Neural cell (in vitro differentiated cells): ENCODE data around the gene ANKRD52. TPM values are rescaled to one million over a fixed set of nuclear protein-coding genes. Genes with fewer than 3 reads are reported as not detected.
"Not testable (repeated sequence)": the region's sequence is repeated elsewhere in the genome, so short reads cannot be mapped to it uniquely, and the experiment has no call there.

Experiments
- H2AFZ ChIP-seq: fragments of 200-600, 300-800 bp; sonication (generic), shearing (Covaris generic); 2 replicates; pipeline ENCODE4 v1.6.0; 2014; ENCODE audit warnings: low read depth, mild to moderate bottlenecking, antibody characterized with exemption, low read length, moderate library complexity
- H3F3A ChIP-seq: fragments of 200-600 bp; shearing (Covaris generic); 2 replicates; pipeline ENCODE4 v1.6.1; 2016; ENCODE audit warnings: mild to moderate bottlenecking, moderate library complexity, mixed read lengths, antibody characterized with exemption, low read length; ENCODE audit not compliant: insufficient read depth, poor library complexity, severe bottlenecking
- H3K27ac ChIP-seq: fragments of 200-600, 300-800 bp; sonication (generic), shearing (Covaris generic); 2 replicates; pipeline ENCODE4 v1.5.1; 2014; ENCODE audit warnings: mild to moderate bottlenecking, low read length, moderate library complexity
- H3K27me3 ChIP-seq: fragments of 300-800, 200-600 bp; sonication (generic), shearing (Covaris generic); 2 replicates; pipeline ENCODE4 v1.6.0; 2014; ENCODE audit warnings: mild to moderate bottlenecking, low read depth, low read length, moderate library complexity; ENCODE audit not compliant: insufficient read depth
- H3K36me3 ChIP-seq: fragments of 300-800, 200-600 bp; sonication (generic), shearing (Covaris generic); 2 replicates; pipeline ENCODE4 v1.5.1; 2014; ENCODE audit warnings: mild to moderate bottlenecking, antibody characterized with exemption, low read length, moderate library complexity; ENCODE audit not compliant: insufficient read depth
- H3K4me2 ChIP-seq: fragments of 300-800, 200-600 bp; sonication (generic), shearing (Covaris generic); 2 replicates; pipeline ENCODE4 v1.6.0; 2014; ENCODE audit warnings: mild to moderate bottlenecking, low read length
- H3K4me3 ChIP-seq: fragments of 300-800, 200-600 bp; sonication (generic), shearing (Covaris generic); 2 replicates; pipeline ENCODE4 v1.5.1; 2014; ENCODE audit warnings: mild to moderate bottlenecking, low read length, moderate library complexity
- H3K79me2 ChIP-seq: fragments of 200-600 bp; shearing (Covaris generic); replicated peaks from 2 replicates; pipeline ENCODE4 v1.6.0; 2014; ENCODE audit warnings: mild to moderate bottlenecking, low read length, moderate library complexity; ENCODE audit not compliant: insufficient read depth
- H3K9ac ChIP-seq: fragments of 300-800, 200-600 bp; sonication (generic), shearing (Covaris generic); 2 replicates; pipeline ENCODE4 v1.6.1; 2016; ENCODE audit warnings: mild to moderate bottlenecking, low read length, mixed read lengths
- H3K9me2 ChIP-seq: fragments of 200-600 bp; shearing (Covaris generic); 2 replicates; pipeline ENCODE4 v1.6.1; 2016; ENCODE audit warnings: mild to moderate bottlenecking, low read length, mixed read lengths; ENCODE audit not compliant: insufficient read depth
- H3K9me3 ChIP-seq: fragments of 200-600, 300-800 bp; sonication (generic), shearing (Covaris generic); 2 replicates; pipeline ENCODE4 v1.6.1; 2016; ENCODE audit warnings: mild to moderate bottlenecking, mixed run types, low read length, moderate library complexity, mixed read lengths
- H4K20me1 ChIP-seq: fragments of 200-600 bp; shearing (Covaris generic); 2 replicates; pipeline ENCODE4 v1.6.1; 2016; ENCODE audit warnings: mild to moderate bottlenecking, mixed run types; ENCODE audit not compliant: insufficient read depth
- CTCF ChIP-seq: fragments of 450-650 bp; IDR thresholded peaks from 2 replicates; pipeline ENCODE4 v1.5.1; 2014; ENCODE audit warnings: antibody characterized with exemption, mild to moderate bottlenecking, moderate library complexity; ENCODE audit not compliant: poor library complexity, severe bottlenecking
- EP300 ChIP-seq: fragments of 450-650 bp; conservative IDR thresholded peaks from 2 replicates; pipeline ENCODE4 v1.6.1; 2014; ENCODE audit warnings: antibody characterized with exemption, mild to moderate bottlenecking, moderate library complexity; ENCODE audit not compliant: poor library complexity, severe bottlenecking
- EZH2 ChIP-seq: fragments of 200-600, 300-800 bp; shearing (Covaris generic), sonication (generic); IDR thresholded peaks from 2 replicates; pipeline ENCODE4 v1.6.1; 2014; ENCODE audit warnings: antibody characterized with exemption, low read length, borderline replicate concordance, mild to moderate bottlenecking; ENCODE audit not compliant: insufficient read depth, poor library complexity, severe bottlenecking
- MXI1 ChIP-seq: fragments of 450-650 bp; conservative IDR thresholded peaks from 2 replicates; pipeline ENCODE4 v1.6.1; 2014; ENCODE audit warnings: antibody characterized with exemption, mild to moderate bottlenecking; ENCODE audit not compliant: poor library complexity, severe bottlenecking
- POLR2AphosphoS5 ChIP-seq: IDR thresholded peaks from 2 replicates; pipeline ENCODE4 v1.6.1; 2012
- RAD21 ChIP-seq: fragments of 450-650 bp; conservative IDR thresholded peaks from 2 replicates; pipeline ENCODE4 v1.6.1; 2014; ENCODE audit warnings: antibody characterized with exemption, mild to moderate bottlenecking, moderate library complexity
- SMC3 ChIP-seq: fragments of 450-650 bp; conservative IDR thresholded peaks from 2 replicates; pipeline ENCODE4 v1.6.1; 2014; ENCODE audit warnings: antibody characterized with exemption, mild to moderate bottlenecking, moderate library complexity; ENCODE audit not compliant: poor library complexity
- TAF1 ChIP-seq: IDR thresholded peaks from 2 replicates; pipeline ENCODE4 v1.6.1; 2012; ENCODE audit warnings: low read depth
- polyA plus RNA-seq: library from polyadenylated mRNA; depleted of rRNA; stranded (reverse); fragments of >200 nt; gene quantifications from 2 replicates; pipeline ENCODE4 v1.2.3, GENCODE V29; 2014
- TF ChIP-seq, protein P1 (sequence below): IDR thresholded peaks from 2 replicates; pipeline ENCODE4 v1.6.1; 2012; ENCODE audit warnings: borderline replicate concordance

ANKRD52 gene
- polyA plus RNA-seq, 1 donor from 2014 or later, result 7.3 TPM

DNA sequence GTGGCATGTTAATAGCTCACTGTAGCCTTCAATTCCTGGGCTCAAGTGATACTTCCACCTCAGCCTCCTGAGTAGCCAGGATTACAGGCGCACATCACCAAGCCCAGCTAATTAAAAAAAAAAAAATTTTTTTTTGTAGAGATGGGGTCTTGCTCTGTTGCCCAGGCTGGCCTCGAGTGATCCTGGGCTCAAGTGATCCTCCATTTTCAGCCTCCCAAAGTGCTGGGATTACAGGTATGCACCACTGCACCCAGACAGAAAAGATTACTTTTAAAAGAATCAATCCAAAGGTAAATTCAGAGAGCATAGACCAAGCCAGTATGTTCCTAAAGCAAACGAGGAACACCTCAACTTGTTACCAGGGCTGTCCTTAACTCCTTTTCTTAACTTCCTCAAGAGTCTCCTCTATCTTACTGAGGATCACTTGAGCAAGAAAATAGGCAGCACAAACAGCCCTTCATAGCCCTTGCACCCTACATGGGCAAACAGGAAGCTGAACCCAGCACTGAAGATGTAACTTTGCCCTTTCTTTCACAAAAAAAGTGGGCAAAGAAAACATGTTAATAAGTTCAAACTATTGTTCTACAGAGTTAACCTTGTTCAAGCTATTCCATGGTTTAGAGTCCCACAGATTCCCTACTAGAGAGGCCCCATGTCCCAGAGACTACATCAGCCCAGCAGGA lies 30.7 kb upstream of the ANKRD52 start:
- H3K4me2 ChIP-seq, result no peak overlapping the region
- no peaks in the 10 kb centered on the region for H3K9me3 ChIP-seq
- no peak overlapping the region for H3K4me3 ChIP-seq
- no peaks in the 10 kb centered on the region for H4K20me1 ChIP-seq
- H3K27ac ChIP-seq, result no peak overlapping the region
- no peaks in the 10 kb centered on the region for H3K27me3 ChIP-seq
- H2AFZ ChIP-seq, result no peak overlapping the region
- no peaks in the 10 kb centered on the region for H3K36me3 ChIP-seq
- no peak overlapping the region for H3K9ac ChIP-seq
- no peaks in the 10 kb centered on the region for H3K9me2 ChIP-seq
- peaks cover 9% of the 10 kb centered on the region for H3K79me2 ChIP-seq
- H3F3A ChIP-seq, result no peaks in the 10 kb centered on the region
- TF ChIP-seq CTCF, result no peak
- TF ChIP-seq SMC3, result no peak
- TF ChIP-seq POLR2AphosphoS5, result no peak
- TF ChIP-seq, protein P1, sequence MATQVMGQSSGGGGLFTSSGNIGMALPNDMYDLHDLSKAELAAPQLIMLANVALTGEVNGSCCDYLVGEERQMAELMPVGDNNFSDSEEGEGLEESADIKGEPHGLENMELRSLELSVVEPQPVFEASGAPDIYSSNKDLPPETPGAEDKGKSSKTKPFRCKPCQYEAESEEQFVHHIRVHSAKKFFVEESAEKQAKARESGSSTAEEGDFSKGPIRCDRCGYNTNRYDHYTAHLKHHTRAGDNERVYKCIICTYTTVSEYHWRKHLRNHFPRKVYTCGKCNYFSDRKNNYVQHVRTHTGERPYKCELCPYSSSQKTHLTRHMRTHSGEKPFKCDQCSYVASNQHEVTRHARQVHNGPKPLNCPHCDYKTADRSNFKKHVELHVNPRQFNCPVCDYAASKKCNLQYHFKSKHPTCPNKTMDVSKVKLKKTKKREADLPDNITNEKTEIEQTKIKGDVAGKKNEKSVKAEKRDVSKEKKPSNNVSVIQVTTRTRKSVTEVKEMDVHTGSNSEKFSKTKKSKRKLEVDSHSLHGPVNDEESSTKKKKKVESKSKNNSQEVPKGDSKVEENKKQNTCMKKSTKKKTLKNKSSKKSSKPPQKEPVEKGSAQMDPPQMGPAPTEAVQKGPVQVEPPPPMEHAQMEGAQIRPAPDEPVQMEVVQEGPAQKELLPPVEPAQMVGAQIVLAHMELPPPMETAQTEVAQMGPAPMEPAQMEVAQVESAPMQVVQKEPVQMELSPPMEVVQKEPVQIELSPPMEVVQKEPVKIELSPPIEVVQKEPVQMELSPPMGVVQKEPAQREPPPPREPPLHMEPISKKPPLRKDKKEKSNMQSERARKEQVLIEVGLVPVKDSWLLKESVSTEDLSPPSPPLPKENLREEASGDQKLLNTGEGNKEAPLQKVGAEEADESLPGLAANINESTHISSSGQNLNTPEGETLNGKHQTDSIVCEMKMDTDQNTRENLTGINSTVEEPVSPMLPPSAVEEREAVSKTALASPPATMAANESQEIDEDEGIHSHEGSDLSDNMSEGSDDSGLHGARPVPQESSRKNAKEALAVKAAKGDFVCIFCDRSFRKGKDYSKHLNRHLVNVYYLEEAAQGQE, result no peak
- TF ChIP-seq EP300, result no peak
- no peak for TF ChIP-seq RAD21
- TF ChIP-seq TAF1, result no peak
- no peak for TF ChIP-seq EZH2
- TF ChIP-seq MXI1, result no peak

DNA sequence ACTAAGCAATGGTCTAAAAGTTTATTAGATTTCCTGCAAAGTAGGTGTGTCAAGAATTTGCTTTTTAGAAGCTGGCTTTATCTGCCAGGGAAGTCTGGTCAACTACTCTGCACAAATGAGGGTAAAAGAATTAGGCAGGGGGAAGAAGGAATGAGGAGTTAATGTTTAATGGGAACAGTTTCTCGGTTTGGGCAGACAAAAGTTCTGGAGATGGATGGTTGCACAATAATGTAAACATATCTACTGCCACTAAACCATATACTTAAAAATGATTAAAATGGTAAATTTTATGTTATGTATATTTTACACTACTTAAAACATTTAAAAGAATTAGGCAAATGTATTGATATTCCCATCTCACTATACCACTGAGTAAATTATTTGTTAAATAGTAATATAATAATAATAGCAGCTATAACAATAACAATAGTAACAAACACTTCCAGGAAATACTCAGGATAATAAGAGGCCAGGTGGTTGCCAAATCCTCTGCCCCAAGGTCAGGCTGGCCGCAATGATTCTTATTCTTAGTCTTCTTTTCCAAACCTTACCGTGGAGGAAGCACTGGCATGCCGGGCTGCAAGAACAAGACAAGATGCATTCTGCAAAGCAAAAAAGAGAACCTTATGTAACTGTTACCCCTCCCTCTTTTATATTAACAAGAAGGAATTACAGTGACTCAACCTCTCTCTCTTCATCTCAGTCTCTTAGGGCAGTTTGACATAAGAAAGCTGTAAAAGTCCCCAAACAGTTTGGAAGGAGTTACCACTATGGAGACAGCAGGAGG lies 28.1 kb upstream of the ANKRD52 start:
- Histone ChIP-seq H3F3A (no peaks in the 10 kb centered on the region), H3K27me3 (no peaks in the 10 kb centered on the region), H4K20me1 (no peaks in the 10 kb centered on the region), H3K9me2 (no peaks in the 10 kb centered on the region), H2AFZ (no peak overlapping the region), H3K27ac (no peak overlapping the region), H3K36me3 (no peaks in the 10 kb centered on the region), H3K4me2 (no peak overlapping the region), H3K9ac (no peak overlapping the region), H3K4me3 (no peak overlapping the region), H3K9me3 (no peaks in the 10 kb centered on the region), H3K79me2 (peaks cover 4% of the 10 kb centered on the region)
- TF ChIP-seq TAF1 (no peak), EP300 (no peak), POLR2AphosphoS5 (no peak), EZH2 (no peak), MXI1 (no peak), RAD21 (no peak), SMC3 (no peak), CTCF (no peak)
- TF ChIP-seq, protein P1, result no peak

DNA sequence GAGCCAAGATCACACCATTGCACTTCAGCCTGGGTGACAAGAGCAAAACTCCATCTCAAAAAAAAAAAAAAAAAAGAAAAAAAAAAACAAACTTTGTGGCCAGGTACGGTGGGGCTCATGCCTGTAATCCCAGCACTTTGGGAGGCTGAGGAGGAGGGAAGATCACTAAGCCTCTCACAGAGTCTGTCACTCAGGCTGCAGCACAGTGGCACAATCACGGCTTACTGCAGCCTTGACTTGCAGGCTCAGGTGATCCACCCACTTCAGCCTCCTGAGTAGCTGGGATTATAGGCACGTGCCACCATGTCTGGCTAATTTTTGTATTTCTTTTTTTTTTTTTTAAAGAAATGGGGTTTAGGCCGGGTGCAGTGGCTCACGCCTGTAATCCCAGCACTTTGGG lies 26.1 kb upstream of the ANKRD52 start:
- H3K9ac ChIP-seq, H4K20me1 ChIP-seq, H3K4me2 ChIP-seq, H3K79me2 ChIP-seq, H3F3A ChIP-seq, H3K36me3 ChIP-seq, H3K9me2 ChIP-seq, H3K27me3 ChIP-seq, H2AFZ ChIP-seq, H3K9me3 ChIP-seq, H3K4me3 ChIP-seq, H3K27ac ChIP-seq: not testable (repeated sequence)
